Ishikawa (cell line): ENCODE results near the gene ST3GAL3.

Experiments
- CEBPB ChIP-seq: IDR thresholded peaks from 2 replicates; pipeline ENCODE4 v1.6.1; 2012
- EP300 ChIP-seq: IDR thresholded peaks from 2 replicates; pipeline ENCODE4 v1.6.1; 2012; ENCODE audit warnings: borderline replicate concordance
- FOXM1 ChIP-seq: IDR thresholded peaks from 2 replicates; pipeline ENCODE4 v1.6.1; 2012; ENCODE audit warnings: low read depth, borderline replicate concordance
- RAD21 ChIP-seq: IDR thresholded peaks from 2 replicates; pipeline ENCODE4 v1.6.1; 2012; ENCODE audit warnings: low read depth
- REST ChIP-seq: IDR thresholded peaks from 2 replicates; pipeline ENCODE4 v1.6.1; 2012; ENCODE audit warnings: low read depth, mild to moderate bottlenecking
- TCF12 ChIP-seq: IDR thresholded peaks from 2 replicates; pipeline ENCODE4 v1.6.1; 2012; ENCODE audit warnings: low read depth
- TEAD4 ChIP-seq: IDR thresholded peaks from 2 replicates; pipeline ENCODE4 v1.6.1; 2012
- YY1 ChIP-seq: IDR thresholded peaks from 2 replicates; pipeline ENCODE4 v1.6.1; 2012; ENCODE audit warnings: low read depth
- ZBTB7A ChIP-seq: IDR thresholded peaks from 2 replicates; pipeline ENCODE4 v1.6.1; 2012; ENCODE audit warnings: low read depth

GRCh38 chr1:43938383-43938782 lies 231.0 kb downstream of the ST3GAL3 start:
- TF ChIP-seq ZBTB7A (no peak), FOXM1 (no peak), EP300 (no peak), TCF12 (no peak), RAD21 (no peak), REST (no peak), TEAD4 (no peak), CEBPB (no peak), YY1 (no peak)
